Pulmonary artery endothelial cell (primary cell): ENCODE results near the gene ZNF358. TPM values are rescaled to one million over a fixed set of nuclear protein-coding genes. Genes with fewer than 3 reads are reported as not detected.

ENCODE experiments used
- DNase-seq: peaks from one replicate; pipeline ENCODE4 v3.0.0-alpha.2; 2011; ENCODE audit warnings: low read depth, low spot score
- total RNA-seq: library from RNA; depleted of rRNA; stranded (reverse); fragments of >200 nt; gene quantifications from 2 replicates; pipeline ENCODE4 v1.2.3, GENCODE V29; 2014

Gene ZNF358
- 11.7 and 16.0 TPM in 2 replicates for total RNA-seq

DNA sequence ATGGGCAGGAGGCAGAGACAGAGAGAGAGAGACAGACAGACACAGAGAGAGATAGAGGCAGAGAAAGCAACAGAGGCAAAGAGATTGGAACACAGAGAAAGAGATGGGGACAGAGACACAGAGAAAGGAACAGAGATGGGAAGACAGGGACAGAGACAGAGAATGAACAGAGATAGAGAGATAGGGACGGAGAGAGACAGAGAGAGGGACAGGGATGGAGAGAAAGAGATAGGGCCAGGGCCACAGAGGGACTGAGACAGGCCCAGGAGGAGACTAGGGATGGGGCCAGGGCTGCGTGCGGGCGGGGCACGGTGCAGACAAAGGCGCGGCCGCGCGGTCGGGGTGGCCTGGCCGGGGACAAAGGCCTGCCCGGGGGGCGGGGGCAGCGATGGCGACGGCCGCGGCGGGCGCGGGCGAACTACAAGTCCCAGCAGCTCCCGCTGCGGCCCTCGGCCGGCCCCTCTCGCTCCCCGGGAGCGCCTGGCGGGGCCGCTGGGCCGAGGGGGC is at the start of gene ZNF358:
Gene ZNF358, plus strand, starts transcription at position 459 of the 507 bp plus-strand sequence. CDS start 3,140 bp downstream, outside the sequence.
- no peak for DNase-seq

DNA sequence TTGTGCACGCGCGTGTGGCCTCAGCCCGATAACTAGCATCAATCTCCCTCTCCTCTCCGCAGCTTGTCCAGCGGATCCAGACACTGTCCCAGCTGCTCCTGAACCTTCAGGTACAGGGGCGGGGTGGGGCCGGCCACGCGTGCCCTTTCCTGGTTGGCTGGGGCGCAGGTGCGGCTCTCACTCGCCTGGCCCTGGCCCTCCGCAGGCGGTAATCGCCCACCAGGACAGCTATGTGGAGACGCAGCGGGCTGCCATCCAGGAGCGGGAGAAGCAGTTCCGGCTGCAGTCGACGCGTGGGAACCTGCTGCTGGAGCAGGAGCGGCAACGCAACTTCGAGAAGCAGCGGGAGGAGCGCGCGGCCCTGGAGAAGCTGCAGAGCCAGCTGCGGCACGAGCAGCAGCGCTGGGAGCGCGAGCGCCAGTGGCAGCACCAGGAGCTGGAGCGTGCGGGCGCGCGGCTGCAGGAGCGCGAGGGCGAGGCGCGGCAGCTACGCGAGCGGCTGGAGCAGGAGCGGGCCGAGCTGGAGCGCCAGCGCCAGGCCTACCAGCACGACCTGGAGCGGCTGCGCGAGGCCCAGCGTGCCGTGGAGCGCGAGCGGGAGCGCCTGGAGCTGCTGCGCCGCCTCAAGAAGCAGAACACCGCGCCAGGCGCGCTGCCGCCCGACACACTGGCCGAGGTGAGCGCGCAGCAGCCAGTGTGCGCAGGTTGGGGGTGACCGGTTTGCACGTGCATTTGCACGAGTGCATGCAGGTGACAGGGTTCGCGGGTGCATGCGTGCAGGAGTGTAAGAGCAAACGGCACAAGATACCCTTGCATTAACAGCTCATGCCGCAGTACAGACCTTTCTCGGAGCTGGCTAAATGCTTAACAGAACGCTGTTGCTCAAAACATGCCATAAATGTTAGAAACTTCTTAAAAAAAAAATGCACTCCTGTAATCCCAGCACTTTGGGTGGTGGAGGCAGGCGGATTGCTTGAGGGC is 48.6 kb upstream of the ZNF358 start:
- DNase-seq: no peak

DNA sequence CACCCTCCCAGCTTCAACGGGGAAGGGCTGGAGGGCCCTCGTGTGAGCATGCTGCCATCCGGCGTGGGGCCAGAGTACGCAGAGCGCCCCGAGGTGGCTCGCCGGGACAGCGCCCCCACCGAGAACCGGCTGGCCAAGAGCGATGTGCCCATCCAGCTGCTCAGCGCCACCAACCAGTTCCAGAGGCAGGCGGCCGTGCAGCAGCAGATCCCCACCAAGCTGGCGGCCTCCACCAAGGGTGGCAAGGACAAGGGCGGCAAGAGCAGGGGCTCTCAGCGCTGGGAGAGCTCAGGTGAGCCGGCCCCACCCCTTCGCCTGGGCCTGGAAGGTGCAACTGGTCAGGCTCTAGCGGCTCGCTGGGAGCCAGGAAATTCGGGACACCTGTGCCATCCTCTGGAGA is 47.1 kb upstream of the ZNF358 start:
- DNase-seq: no peak

DNA sequence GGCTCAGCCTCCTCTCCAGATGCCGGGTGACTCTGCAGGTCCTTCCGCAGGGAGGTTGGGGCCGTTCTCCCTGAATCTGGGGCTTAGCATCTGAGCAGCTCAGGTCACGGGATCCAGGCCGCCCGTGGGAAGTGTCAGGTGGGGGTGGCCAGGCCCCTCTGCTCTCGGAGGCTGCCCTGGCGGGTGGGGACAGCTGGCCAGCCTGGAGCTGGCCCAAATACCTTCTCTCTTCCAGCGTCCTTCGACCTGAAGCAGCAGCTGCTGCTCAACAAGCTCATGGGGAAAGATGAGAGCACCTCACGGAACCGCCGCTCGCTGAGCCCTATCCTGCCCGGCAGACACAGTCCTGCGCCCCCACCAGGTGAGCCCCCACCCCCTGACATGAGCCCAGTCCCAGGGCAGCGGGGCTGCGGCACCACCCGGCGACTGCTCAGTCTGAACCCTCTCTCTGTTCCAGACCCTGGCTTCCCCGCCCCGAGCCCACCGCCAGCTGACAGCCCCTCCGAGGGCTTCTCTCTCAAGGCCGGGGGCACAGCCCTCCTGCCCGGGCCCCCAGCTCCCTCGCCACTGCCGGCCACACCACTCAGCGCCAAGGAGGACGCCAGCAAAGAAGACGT is 46.1 kb upstream of the ZNF358 start:
- no peak for DNase-seq

DNA sequence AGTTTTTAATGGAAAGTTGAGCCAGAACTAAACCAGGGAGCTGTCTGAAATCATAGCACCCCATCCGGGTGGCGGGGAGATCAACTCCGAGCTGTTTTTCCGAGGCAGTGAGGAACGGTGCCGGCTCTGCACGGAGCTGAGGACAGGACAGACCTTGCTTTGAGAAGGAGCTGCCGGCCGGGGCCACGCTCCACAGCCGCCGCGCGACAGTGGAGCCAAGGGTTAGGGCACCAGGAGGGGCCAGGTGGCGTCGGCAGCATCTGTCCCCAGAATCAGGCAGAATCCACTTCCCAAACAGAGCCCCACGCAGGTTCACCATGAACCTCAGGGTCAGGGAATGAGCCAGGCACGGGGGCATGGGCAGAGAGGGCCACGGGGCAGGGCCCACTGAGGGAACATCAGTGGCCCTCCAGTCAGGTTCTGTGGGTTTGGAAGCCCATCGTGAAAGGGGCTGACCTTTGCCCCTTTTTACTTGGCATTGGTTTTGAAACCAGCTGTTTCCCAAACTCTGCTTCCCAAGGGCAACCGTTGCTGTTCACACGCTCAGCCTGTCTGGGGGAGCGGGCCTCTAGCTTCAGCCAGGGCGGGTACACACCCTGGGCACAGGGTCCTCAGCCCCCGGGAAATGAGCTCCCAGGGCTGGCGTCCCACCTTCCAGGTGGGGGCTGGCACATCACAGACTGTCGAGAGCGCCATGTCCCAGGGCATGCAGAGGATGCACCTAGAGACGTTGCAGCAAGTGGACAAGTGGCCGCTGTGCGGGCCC is 45.2 kb upstream of the ZNF358 start:
- DNase-seq: no peak

DNA sequence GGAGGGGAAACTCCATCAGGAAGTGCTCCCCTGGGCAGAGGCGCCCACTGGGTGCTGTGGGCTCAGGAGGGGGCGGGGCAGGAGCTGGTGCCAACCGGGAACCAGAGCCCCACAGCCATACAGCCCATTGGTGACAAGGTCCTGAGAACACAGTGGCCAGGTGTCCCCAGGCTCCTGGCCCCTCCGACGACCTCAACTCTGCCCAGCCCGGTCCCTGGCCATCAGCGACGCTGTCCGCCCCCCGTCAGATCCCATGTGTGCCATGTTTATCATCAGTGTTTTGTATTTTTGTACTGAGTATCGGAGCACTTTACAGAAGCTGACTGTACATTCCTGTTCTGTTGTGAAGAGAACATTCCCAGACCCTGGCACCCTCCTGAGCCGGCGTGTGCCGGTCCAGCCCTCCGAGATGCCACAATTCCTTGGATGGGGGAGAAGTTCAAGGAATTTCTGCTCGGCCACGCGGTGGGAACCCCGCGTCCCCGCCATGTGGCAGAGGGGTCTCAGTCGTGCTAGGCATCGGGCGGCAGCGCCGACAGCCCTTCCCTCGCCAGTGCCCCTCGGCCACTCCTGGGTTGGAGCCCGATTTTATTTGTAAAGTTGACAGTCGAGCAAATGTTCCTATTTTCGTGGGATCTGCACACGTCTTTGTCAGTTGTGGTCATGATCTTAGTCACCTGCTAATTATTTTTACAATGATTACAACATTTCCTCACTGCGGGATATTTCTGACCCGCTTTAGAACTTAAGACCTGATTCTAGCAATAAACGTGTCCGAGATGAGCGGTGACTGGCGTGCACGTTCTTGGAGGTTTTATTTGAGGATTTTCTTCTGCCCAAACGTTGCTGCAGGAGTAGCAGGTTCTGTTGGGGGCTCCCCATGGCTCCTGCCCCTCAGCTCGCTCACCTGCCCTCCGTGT is 43.9 kb upstream of the ZNF358 start:
- no peak for DNase-seq

DNA sequence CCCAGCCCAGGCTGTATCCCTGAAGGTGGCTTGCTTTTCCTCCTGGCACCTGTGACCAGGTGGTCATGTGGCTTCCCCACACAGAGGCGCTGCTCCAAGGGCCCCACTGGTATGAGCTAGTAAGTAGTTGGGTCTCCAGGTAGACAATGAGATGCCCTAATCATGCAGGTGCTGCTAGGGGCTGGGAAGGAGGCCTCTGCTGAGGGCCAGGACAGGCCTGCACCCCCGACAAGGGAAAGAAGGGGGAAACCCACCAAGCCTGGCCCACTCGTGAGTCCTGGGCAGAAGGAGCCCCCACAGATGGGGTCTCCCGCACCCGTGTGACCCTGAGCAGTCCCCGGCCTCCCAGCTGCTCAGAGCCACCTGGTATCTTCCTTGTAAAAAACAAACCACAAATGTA is 40.2 kb upstream of the ZNF358 start:
- no peak for DNase-seq

DNA sequence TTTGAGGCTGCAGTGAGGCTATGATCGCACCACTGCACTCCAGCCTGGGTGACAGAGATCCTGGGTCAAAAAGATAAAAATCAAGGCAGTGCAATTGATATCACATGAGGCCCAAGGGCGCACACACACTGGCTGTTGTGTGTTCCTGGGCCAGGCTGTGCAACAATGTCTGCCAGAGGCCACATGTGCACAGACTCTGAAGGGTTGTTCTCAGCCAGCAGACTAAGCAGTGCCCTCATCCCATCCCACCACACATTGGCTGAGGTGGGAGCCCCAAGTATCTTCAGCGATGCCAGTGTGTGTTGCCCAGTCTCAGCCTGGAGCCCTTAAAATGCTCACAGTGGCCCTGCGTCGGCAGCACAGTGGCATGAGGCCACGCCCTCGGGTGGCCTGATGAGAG is 39.7 kb upstream of the ZNF358 start:
- no peak for DNase-seq

DNA sequence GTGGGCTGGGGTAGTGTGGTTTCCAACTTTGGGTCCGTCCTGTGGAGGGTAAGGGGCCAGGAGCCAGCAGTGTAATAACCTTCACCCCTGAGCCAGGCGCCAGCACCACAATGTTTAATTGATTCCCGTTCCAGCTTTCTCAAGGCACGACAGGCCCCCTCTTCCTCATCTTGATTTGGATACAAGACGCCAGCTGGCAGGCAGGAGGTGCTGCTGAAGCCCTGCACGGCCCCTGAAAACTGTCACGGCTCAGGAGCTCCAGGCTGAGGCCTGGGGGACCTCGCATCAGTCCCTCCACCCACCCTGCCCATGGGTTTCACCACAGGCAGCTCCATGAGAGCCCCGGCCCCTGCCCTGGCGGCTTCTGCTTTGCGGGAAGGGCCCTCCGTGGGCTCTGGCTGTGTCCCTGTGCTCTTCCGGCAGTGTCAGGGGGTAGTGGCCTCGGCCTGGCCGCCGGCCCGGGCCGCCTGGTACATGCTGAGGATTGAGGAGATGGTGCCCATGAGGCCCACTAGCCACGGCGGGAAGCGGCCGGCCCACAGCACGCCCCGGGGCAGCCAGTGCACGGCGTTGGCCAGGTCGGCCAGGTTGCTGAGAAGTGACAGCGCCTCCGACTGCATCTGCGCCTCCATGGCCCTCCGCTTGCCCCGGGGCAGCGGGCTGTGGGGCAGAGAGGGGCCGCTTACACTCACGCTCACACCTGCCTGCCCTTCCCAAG is 39.0 kb upstream of the ZNF358 start:
- DNase-seq: no peak

DNA sequence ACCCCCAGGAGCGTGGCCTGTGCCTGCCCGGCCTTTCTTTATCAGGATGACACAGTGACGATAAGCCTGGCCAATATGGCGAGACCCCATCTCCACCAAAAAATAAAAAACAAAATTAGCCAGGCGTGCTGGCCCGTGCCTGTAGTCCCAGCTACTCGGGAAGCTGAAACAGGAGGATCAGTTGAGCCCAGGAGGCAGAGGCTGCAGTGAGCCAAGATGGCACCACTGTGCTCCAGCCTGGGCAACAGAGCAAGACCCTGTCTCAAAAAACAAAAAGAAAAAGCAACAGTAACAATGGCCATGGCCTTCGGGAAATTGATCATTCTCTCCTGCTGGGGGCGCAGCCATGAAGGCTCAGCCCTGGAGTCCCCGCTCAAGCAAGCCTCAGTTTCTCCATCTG is 38.1 kb upstream of the ZNF358 start:
- DNase-seq: no peak

DNA sequence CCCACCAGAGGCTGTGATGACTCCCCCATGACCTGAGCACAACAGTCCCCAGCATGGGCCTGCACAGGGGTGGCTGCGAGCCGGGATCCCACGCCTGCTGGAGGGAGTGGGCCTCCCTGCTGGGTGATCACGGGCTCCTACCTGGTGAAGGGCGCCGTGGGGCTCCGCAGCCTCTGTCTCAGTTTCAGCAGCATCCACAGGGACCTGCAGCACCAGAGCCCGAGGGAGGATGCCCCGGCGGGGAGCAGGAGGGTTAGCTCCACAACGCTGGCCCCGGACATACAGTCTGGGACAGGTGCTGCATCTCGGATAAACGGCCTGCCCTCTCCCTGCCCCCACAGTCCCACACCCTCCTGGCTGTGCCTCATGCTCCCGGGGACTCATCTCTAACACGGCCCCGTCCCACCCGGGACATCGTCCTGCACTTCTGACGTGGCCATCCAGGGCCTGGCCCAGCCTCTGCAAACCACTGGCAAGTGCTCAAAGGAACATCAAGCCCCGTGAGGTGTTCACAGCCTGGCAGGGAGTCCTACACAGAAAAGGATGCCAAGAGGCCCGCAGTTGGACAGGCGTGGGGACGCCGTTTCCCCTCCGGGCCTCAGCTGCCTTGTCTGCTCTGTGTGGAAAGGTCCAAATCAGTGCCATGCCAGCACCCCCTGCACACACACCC is 37.6 kb upstream of the ZNF358 start:
- no peak for DNase-seq

DNA sequence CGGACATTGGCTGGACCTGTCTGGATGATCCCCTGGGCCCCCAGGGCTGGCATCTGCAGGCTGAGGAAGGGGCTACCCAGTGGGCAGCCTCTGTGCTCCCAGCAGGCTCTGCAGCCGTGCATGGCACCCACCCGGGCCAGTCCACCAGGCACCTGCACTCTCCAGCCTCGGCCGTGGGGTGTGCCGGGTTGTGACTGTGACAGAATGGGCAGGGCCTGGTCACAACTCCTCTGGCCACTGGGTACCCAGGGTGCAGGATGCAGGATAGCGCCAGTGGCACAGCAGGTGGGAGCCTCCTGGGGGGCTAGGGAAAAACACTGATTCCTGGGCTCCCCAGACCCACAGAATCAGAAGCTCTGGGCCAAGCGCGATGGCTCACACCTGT is 37.1 kb upstream of the ZNF358 start:
- no peak for DNase-seq

DNA sequence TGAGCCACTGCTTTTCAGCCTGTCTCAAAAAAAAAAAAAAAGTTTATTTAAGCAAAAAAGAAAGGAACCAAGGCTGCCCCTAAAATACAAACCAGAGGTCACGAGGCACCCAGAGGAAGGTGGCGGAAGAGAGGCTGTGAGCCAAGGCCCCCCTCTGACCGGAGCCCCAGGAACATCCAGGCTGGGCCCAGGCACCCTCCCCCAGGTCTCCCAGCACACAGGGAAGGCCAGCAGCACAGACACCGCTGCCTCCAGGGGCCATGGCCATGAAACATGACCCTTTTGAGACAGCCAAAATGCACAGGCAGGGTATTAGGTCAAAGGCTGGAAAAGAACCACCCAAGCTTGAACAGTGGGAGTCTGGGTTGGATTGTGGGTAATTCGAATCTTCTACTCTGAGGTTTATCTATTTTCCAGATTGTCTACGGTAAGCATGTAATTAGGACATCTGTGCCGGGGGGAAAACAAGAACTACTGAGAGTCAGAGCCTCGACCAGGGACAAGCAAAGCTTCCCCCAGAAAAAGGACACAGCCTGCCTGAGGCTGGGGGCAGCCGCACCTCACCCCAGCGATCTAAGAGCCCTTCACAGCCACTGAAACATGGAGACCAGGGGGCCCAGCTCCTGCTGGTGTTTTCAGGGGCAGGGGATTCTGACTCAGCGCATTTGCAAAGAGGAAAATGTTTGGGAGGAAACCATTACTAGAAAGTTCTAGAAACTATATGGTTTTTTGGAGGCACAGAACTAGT is 35.5 kb upstream of the ZNF358 start:
- no peak for DNase-seq

DNA sequence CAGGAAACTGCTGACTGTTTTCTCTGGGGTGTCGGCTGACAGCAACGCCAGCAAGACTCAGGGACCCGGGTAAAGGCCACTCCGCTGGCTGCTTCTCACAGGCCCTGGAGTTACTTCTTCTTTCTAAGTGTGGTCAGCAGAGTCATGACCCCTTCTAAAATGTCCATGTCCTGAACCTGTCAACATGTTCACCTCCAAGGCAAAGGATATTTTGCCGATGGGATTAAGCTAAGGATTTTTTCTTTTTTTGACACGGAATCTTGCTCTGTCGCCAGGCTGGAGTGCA is 35.0 kb upstream of the ZNF358 start:
- DNase-seq: no peak

DNA sequence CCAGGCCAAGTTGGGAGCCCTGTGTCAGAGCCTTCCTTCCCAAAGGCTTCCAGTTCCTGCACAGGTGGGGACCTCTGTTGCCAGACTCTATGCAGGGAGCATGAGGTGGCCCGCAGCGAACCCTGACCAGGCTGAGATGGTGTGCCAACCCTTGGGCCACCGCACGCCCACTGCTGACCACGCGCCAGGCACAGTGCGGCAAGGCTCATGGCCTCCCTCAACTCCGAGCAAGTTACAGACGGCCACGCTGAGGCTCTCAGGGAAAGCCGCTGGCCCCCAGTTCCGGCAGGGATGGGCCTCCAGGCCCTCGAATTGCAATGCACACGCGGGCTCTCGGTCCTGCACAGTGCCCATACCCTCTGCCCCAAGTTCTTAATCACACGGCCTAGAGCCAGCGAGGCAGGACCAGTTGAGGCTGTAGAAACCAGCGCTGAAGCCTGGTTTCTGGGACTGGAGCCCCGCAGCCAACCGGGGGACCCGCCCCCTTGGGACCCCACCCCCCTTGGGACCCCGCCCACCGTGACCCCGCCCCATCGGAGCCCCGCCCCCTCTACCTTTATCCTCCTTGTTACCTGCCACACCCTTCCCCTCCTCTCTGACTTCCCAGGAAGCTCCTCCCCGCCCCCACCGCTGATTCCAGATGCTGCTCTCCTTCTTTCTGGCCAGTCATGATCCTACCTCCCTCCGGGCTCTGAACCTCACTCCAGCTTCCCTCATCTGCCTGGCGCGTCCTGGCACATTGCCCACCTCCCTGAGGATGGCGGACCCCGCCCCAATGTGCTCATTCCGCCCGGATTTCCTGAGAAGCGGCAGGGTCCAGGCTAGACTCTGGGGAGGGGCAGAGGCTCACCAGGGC is 33.1 kb upstream of the ZNF358 start:
- DNase-seq: no peak

DNA sequence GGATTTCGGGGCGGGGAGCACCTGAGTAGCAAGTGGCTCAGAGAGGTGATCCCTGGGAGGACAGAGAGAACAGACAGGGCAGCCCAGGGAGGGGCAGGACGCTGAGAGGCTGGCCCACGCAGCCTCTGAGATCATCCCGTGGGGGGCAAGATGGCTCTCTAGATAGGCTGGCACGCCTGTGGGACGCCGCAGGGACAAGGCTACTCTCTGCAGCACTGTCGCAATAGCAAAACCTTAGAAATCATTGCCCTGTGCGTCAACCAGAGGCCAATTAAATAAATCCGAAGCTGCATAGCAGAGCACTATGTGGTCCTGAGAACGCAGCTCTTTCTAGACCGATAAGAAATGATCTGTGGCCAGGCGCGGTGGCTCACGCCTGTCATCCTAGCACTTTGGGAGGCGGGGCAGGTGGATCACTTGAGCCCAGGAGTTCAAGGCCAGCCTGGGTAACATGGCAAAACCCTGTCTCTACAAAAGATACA is 32.1 kb upstream of the ZNF358 start:
- DNase-seq: no peak

DNA sequence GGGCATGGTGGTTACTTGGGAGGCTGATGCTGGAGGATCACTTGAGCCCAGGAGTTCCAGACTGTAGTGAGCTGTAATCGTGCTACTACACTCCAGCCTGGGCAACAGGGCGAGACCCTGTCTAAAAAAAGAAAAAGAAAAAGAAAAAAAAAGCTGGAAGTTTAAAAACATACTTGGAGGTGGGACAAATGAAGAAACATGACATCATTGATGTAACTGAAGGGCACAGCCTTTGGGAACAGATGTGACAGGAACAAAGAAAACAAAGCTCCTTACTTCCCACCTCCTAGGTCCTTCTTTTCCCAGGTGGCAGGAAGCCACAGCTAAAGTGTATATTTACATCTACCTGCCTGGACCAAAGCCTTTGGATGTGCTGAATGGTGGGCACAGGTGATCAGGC is 29.0 kb upstream of the ZNF358 start:
- no peak for DNase-seq
